Neuronal stem cell (in vitro differentiated cells): ENCODE measurements around the gene CD274. TPM values are rescaled to one million over a fixed set of nuclear protein-coding genes. Genes with fewer than 3 reads are reported as not detected.

Experiments used
- DNase-seq: peaks from one replicate; pipeline ENCODE4 v3.0.0-alpha.2; 2013; ENCODE audit warnings: low spot score
- H2AFZ ChIP-seq: one replicate; pipeline ENCODE4 v1.6.1; 2013; ENCODE audit warnings: mild to moderate bottlenecking, low read length, inconsistent platforms
- H2AK5ac ChIP-seq: 2 replicates; pipeline ENCODE4 v1.6.1; 2013; ENCODE audit warnings: low read depth, mild to moderate bottlenecking, inconsistent platforms, low read length, moderate library complexity, mixed read lengths
- H2BK120ac ChIP-seq: 2 replicates; pipeline ENCODE4 v1.6.1; 2013; ENCODE audit warnings: low read depth, mild to moderate bottlenecking, inconsistent platforms, low read length, moderate library complexity, mixed read lengths
- H2BK12ac ChIP-seq: one replicate; pipeline ENCODE4 v1.6.1; 2013; ENCODE audit warnings: low read length, inconsistent platforms
- H2BK15ac ChIP-seq: 2 replicates; pipeline ENCODE4 v1.6.1; 2013; ENCODE audit warnings: mild to moderate bottlenecking, low read length, inconsistent platforms, mixed read lengths
- H2BK5ac ChIP-seq: one replicate; pipeline ENCODE4 v1.6.1; 2013; ENCODE audit warnings: inconsistent platforms, mild to moderate bottlenecking, low read length, moderate library complexity
- H3K14ac ChIP-seq: one replicate; pipeline ENCODE4 v1.6.1; 2013; ENCODE audit warnings: low read length, inconsistent platforms
- H3K18ac ChIP-seq: 2 replicates; pipeline ENCODE4 v1.6.1; 2013; ENCODE audit warnings: low read length, inconsistent platforms
- H3K23ac ChIP-seq: 2 replicates; pipeline ENCODE4 v1.6.1; 2013; ENCODE audit warnings: low read depth, mild to moderate bottlenecking, mixed read lengths, low read length, inconsistent platforms; ENCODE audit not compliant: poor library complexity
- H3K27ac ChIP-seq: replicated peaks from 3 replicates; pipeline ENCODE4 v1.5.1; 2013; ENCODE audit warnings: low read length, inconsistent platforms
- H3K27me3 ChIP-seq, 3 experiments: 2 replicates each; pipeline ENCODE4 v1.6.1; 2013; ENCODE audit warnings: low read length in 3 of 3, mild to moderate bottlenecking in 2 of 3, inconsistent platforms in 1 of 3, low read depth in 1 of 3, mixed read lengths in 1 of 3, moderate library complexity in 1 of 3; ENCODE audit not compliant: control insufficient read depth in 3 of 3, insufficient read depth in 3 of 3
- H3K36me3 ChIP-seq, 2 donors: replicated peaks in 1 of 2; 2 replicates each; pipeline ENCODE4 v1.6.1; 2013; ENCODE audit warnings: low read length in 2 of 2; ENCODE audit not compliant: control insufficient read depth in 2 of 2, insufficient read depth in 2 of 2
- H3K4ac ChIP-seq: 2 replicates; pipeline ENCODE4 v1.6.1; 2013; ENCODE audit warnings: inconsistent platforms, mild to moderate bottlenecking, low read length, moderate library complexity
- H3K4me1 ChIP-seq, 2 donors: 1 replicate in 1 of 2; 2 replicates in 1 of 2; pipeline ENCODE4 v1.6.1; 2013; ENCODE audit warnings: low read length in 2 of 2, low read depth in 1 of 2; ENCODE audit not compliant: control insufficient read depth in 2 of 2, insufficient read depth in 1 of 2
- H3K4me2 ChIP-seq: one replicate; pipeline ENCODE4 v1.6.1; 2013; ENCODE audit warnings: mild to moderate bottlenecking, low read length, inconsistent platforms; ENCODE audit not compliant: insufficient read depth, poor library complexity, severe bottlenecking
- H3K4me3 ChIP-seq, 2 donors: 2 replicates each; pipeline ENCODE4 v1.5.1; 2013; ENCODE audit warnings: low read length in 2 of 2, mild to moderate bottlenecking in 2 of 2, inconsistent platforms in 1 of 2, moderate library complexity in 1 of 2
- H3K79me1 ChIP-seq: one replicate; pipeline ENCODE4 v1.6.1; 2013; ENCODE audit warnings: low read depth, mild to moderate bottlenecking, inconsistent platforms, low read length, moderate library complexity
- H3K9ac ChIP-seq: one replicate; pipeline ENCODE4 v1.6.1; 2013; ENCODE audit warnings: mild to moderate bottlenecking, low read depth, low read length, inconsistent platforms; ENCODE audit not compliant: poor library complexity
- H3K9me3 ChIP-seq, 2 donors: replicated peaks in 1 of 2; 2 replicates each; pipeline versions ENCODE3 to v1.6.1; 2013; ENCODE audit warnings: low read length in 2 of 2, mild to moderate bottlenecking in 2 of 2, inconsistent platforms in 1 of 2, low read depth in 1 of 2, mixed read lengths in 1 of 2, moderate library complexity in 1 of 2; ENCODE audit not compliant: control insufficient read depth in 2 of 2, insufficient read depth in 1 of 2
- H4K8ac ChIP-seq: one replicate; pipeline ENCODE4 v1.6.1; 2013; ENCODE audit warnings: low read depth, mild to moderate bottlenecking, inconsistent platforms, low read length, moderate library complexity
- H4K91ac ChIP-seq: one replicate; pipeline ENCODE4 v1.6.1; 2013; ENCODE audit warnings: low read length, low read depth, mild to moderate bottlenecking, inconsistent platforms; ENCODE audit not compliant: poor library complexity
- WGBS, 2 donors: extraction: QIAGEN DNeasy Blood & Tissue Kit; methylation state at CpG; one replicate each; pipeline ENCODE4 v1.1.7; 2013; ENCODE audit warnings: missing lambda C conversion rate in 2 of 2, mixed read lengths in 1 of 2; ENCODE audit not compliant: insufficient read length in 2 of 2, insufficient replicate concordance in 1 of 2; ENCODE audit errors: extremely low coverage in 2 of 2; 5-methylcytosine and 5-hydroxymethylcytosine counted together
- polyA plus RNA-seq, 2 experiments: library from polyadenylated mRNA; stranded (reverse); fragments of 200-250 nt; gene quantifications; one replicate each; pipeline ENCODE4 v1.2.3, GENCODE V29; 2013

Gene CD274
- polyA plus RNA-seq (2013, experiment 1 of 2), result 0.06 TPM
- 0.06 TPM for polyA plus RNA-seq (2013, experiment 2 of 2)

- WGBS, 2 donors, result no CpG with 5 or more reads among the region's 36 CpGs
- H3K79me1 ChIP-seq, result no peaks in the 10 kb centered on the region
Measured at GRCh38 chr9:5450359-5451091, at the start of gene CD274. Gene CD274 (plus strand): TSS chr9:5450542. CDS start chr9:5456114, 5,572 bp downstream.

GRCh38 chr9:5402217-5402616 is 48.1 kb upstream of the CD274 start:
- H2BK5ac ChIP-seq, result no peak overlapping the region
- no peaks in the 10 kb centered on the region for H3K27me3 ChIP-seq
- no peak overlapping the region for H2BK15ac ChIP-seq
- no peak overlapping the region for H2AFZ ChIP-seq
- H3K23ac ChIP-seq, result no peak overlapping the region
- no peak for DNase-seq
- no peaks in the 10 kb centered on the region for H3K36me3 ChIP-seq
- no peaks in the 10 kb centered on the region for H3K79me1 ChIP-seq
- peaks cover 0 to 3% of the 10 kb centered on the region in 2 donors for H3K4me1 ChIP-seq
- H2AK5ac ChIP-seq, result no peak overlapping the region
- no peak overlapping the region for H3K18ac ChIP-seq
- H3K4me2 ChIP-seq, result no peak overlapping the region
- H3K27ac ChIP-seq, result no peak overlapping the region
- no peak overlapping the region for H4K91ac ChIP-seq
- peaks cover 0 to 2% of the 10 kb centered on the region in 2 donors for H3K9me3 ChIP-seq
- no peak overlapping the region for H3K14ac ChIP-seq
- H3K4me3 ChIP-seq, result no peak overlapping the region
- H2BK120ac ChIP-seq, result no peak overlapping the region
- no peak overlapping the region for H2BK12ac ChIP-seq
- no peak overlapping the region for H3K9ac ChIP-seq
- no peak overlapping the region for H4K8ac ChIP-seq
- no peak overlapping the region for H3K4ac ChIP-seq

More at GRCh38 chr9:5450359-5451091, at the start of gene CD274:
- H3K9ac ChIP-seq, result no peak within 1 kb of the TSS
- no peaks in the 10 kb centered on the region for H3K36me3 ChIP-seq
- H2BK120ac ChIP-seq, result no peak within 1 kb of the TSS
- no peak within 1 kb of the TSS for H3K14ac ChIP-seq
- H2AFZ ChIP-seq, result peak within 1 kb of the TSS; percentile 88
- H3K4me3 ChIP-seq, result peak within 1 kb of the TSS; percentile 33 to 65
- no peak within 1 kb of the TSS for H3K4ac ChIP-seq
- H3K27ac ChIP-seq, result no peak within 1 kb of the TSS
- H3K18ac ChIP-seq, result no peak within 1 kb of the TSS
- no peak within 1 kb of the TSS for H2BK15ac ChIP-seq
- H3K4me1 ChIP-seq, result peaks cover 0 to 1% of the 10 kb centered on the region in 2 donors
- H2AK5ac ChIP-seq, result no peak within 1 kb of the TSS
- no peak within 1 kb of the TSS for H3K23ac ChIP-seq
- no peak within 1 kb of the TSS for H4K8ac ChIP-seq
- DNase-seq, result peak; percentile 61
- no peak within 1 kb of the TSS for H2BK12ac ChIP-seq
- H4K91ac ChIP-seq, result no peak within 1 kb of the TSS
- peak within 1 kb of the TSS; percentile 21 for H3K4me2 ChIP-seq
- H3K27me3 ChIP-seq, result peaks cover 0 to 7% (median 0%) of the 10 kb centered on the region in 3 experiments
- H2BK5ac ChIP-seq, result no peak within 1 kb of the TSS
- no peaks in the 10 kb centered on the region for H3K9me3 ChIP-seq

GRCh38 chr9:5408596-5408995 is 41.7 kb upstream of the CD274 start:
- Histone ChIP-seq H3K79me1 (no peaks in the 10 kb centered on the region), H2BK15ac (no peak overlapping the region), H3K4me1 (no peaks in the 10 kb centered on the region), H2BK5ac (no peak overlapping the region), H3K14ac (no peak overlapping the region), H3K9ac (no peak overlapping the region), H3K4me2 (no peak overlapping the region), H3K27ac (no peak overlapping the region), H3K18ac (no peak overlapping the region), H3K4ac (no peak overlapping the region), H2BK120ac (no peak overlapping the region), H2AFZ (no peak overlapping the region), H3K36me3 (no peaks in the 10 kb centered on the region), H2AK5ac (no peak overlapping the region), H4K8ac (no peak overlapping the region), H3K4me3 (no peak overlapping the region), H3K9me3 (peaks cover 6 to 9% of the 10 kb centered on the region in 2 donors), H4K91ac (no peak overlapping the region), H2BK12ac (no peak overlapping the region), H3K23ac (no peak overlapping the region), H3K27me3 (peaks cover 0 to 2% (median 0%) of the 10 kb centered on the region in 3 experiments)
- WGBS, 2 donors, result no CpG with 5 or more reads among the region's 1 CpG
- no peak for DNase-seq

- no peak overlapping the region for H2BK5ac ChIP-seq
- H3K23ac ChIP-seq, result no peak overlapping the region
- no peak overlapping the region for H3K9ac ChIP-seq
- H3K4ac ChIP-seq, result no peak overlapping the region
- no peaks in the 10 kb centered on the region for H3K27me3 ChIP-seq
- H3K9me3 ChIP-seq, result peaks cover 0 to 4% of the 10 kb centered on the region in 2 donors
- H3K27ac ChIP-seq, result no peak overlapping the region
- no CpG with 5 or more reads among the region's 3 CpGs for WGBS, 2 donors
- H3K36me3 ChIP-seq, result peaks cover 0 to 1% of the 10 kb centered on the region in 2 donors
- peaks cover 3 to 8% of the 10 kb centered on the region in 2 donors for H3K4me1 ChIP-seq
- H3K18ac ChIP-seq, result no peak overlapping the region
- no peak overlapping the region for H2BK120ac ChIP-seq
- no peak overlapping the region for H3K4me3 ChIP-seq
- no peak overlapping the region for H2AK5ac ChIP-seq
- no peak overlapping the region for H4K91ac ChIP-seq
- no peaks in the 10 kb centered on the region for H3K79me1 ChIP-seq
- H4K8ac ChIP-seq, result no peak overlapping the region
- no peak overlapping the region for H2BK12ac ChIP-seq
- H3K4me2 ChIP-seq, result no peak overlapping the region
- DNase-seq, result no peak
- no peak overlapping the region for H2AFZ ChIP-seq
- no peak overlapping the region for H3K14ac ChIP-seq
- no peak overlapping the region for H2BK15ac ChIP-seq
Measured at GRCh38 chr9:5416953-5417352, 33.4 kb upstream of the CD274 start.
